ENCODE data around the gene SLC9A1.

SLC9A1 gene

DNA sequence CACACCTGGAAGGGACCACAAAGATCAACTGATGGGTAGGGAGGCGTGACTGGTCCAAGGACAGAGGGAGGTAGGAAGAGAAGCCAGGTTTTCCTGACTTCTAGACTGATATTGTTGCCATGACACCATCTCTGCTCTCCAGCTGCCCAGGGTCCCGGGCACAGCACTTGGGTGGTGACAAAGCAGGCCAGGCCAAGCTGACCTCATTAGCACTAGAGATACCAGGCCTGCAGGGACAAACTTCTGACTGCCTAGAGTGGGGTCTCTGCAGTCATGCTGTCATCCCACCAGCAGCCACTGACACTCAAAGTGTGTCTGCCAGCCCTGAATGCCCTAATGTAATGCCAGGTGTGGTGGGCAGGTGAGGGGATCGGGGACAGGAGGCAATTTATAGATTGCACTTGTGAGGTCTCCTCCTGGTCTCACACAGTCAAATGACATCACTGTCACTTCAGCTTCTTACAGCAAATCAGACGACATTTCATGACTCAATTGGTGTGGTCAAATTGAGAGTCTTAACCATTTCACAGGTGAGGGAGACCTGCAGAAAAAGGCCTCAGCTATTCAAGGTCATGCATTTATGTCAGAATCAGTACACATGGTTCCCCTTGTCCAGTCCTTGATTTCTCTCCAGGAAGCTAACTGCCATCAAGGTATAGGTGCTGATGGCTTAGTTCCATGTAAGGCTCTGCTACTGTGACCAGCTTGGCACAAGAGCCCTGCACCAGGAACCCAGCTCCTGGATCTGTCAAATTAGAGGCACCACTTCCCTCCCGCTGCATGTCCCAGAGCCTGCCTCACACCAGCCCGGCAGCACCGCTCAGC is 2.7 kb downstream of the SLC9A1 start:
- no peak for DNase-seq (ENCODE audit: low read depth in 4 of 4, low spot score in 1 of 4)

DNA sequence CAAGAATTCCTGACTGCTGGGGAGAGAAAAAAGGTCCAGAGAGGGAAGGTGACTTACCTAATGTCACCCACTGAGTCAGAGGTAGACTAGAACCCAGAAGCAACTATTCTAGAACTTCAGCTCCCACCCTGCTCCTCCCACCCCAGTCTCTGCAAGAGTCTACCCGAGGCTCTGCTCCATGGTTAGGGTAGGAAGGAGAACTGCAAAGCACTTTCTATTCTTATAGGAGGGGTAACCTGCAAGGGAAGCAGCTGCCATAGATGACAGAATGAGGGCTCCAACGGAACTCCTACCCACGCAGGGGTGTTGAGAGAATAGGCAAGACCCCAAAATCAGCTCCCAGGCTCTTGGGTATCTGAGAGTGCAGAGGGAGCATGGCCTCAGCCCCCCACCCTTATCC is 4.3 kb downstream of the SLC9A1 start:
- DNase-seq (ENCODE audit: low read depth in 4 of 4, low spot score in 1 of 4), result no peak

DNA sequence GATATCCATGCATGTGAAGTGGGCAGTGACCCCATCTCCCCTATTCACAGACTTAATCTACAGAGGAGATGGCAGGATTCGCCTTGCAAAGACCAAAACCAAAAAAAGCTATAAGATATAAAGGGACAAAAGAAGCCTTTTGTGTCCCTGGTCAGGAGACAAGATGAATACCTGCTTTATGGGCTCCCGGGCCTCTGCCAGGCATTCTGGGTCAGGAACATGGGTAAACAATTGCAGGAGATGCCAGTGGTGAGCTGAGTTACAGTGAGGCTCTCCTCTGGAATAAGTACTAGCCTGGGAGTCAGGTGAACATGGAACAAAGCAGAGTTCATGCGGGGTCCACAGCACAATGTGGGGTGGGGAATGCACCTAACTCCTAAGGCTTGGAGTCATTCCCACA is 4.7 kb downstream of the SLC9A1 start:
- no peak for DNase-seq (ENCODE audit: low read depth in 4 of 4, low spot score in 1 of 4)

DNA sequence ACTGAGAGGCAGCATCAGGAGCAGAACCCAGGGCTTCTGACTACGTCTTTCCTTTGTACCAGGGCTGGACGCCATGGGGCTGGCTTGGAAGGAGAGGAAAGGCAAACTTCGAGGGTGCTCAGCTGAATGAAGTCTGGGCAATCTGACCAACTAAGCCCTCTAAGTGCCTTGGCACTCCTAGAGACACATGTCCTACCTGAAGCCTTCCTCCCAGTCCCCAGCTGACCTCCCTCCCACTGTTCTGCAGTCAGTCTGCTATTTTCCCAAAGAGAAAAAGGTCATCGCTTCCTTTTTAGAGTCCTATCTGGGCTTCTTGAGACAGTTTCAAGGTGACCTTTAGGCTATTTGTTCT is 5.2 kb downstream of the SLC9A1 start:
- DNase-seq (ENCODE audit: low read depth in 4 of 4, low spot score in 1 of 4), result no peak

DNA sequence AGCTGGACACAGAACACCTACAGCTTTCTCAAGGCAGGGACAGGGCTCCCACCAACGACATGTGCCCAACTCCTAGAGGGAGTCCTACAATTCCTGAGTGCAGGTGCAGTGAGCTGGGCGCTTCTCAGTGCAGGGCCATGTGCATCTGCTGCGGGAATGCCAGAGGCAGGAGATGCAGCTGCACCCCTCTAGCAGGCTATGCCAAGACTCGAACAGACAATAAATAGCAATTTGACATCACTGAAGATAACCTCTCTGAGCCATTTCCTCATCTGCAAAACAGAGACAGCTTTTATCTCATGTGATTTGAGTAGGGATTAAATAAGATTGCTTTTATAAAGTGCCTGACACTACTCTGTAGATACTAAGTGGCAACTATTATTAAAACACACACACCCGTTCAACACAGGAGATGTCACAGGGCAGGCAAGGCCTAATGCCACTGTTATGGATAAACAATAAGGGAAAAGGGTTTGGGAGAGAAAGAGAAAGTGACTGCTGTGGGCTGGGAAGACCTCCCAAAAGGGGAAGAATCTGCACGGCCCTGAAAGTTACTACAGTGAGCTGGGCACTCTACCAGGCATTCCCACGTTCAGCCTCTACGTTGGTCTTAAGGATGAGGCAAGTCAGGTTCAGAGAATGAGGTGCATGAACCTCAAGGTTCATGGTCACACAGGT is 5.7 kb downstream of the SLC9A1 start:
- DNase-seq (ENCODE audit: low read depth in 4 of 4, low spot score in 1 of 4), result no peak

DNA sequence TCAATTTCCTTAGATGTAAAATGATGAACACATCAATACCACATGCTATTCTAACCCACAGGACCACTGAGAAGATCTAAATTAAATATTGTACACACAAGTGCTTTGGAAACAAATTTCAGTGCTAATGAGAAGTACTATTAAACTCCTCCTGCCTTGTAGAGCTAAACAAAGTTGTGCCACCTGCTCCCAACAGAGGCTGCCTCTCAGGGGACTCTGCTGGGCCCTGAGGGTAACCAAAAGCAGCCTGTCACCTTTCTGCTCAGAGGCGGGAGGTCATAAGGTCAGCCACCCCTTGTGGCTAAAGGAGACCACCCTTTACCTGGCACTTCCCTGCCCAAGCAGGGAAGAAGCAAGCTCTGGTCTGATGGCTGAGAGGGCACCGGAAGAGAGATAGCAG is 6.3 kb downstream of the SLC9A1 start:
- DNase-seq (ENCODE audit: low read depth in 4 of 4, low spot score in 1 of 4), result no peak

DNA sequence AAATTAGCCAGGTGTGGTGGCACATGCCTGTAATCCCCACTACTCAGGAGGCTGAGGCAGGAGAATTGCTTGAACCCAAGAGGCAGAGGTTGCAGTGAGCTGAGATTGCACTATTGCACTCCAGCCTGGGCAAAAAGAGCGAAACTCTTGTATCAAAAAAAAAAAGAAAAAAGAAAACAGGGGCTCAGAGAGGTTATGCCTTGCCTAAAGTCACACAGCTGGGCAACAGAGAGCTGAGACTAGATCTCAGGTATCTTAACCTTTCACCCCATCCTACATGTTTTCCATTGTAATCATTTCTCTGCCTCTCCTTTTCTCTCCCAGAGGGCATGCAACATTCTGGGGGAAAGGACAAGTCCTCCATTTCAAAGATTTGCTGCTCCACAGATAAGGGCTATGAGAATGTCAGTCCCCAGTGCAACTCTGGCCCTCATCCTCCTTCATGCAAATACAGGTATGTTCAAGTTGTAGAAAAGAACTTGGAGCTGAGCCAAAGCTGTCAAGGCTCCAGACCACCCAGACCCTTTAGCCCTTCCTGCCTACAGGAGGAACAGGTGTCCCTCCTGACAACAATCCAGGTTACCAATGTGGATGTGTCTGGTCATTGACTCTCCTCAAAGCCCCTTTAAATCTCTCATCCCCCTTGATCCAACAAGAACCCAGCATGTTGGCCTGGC is 6.9 kb downstream of the SLC9A1 start:
- DNase-seq (ENCODE audit: low read depth in 4 of 4, low spot score in 1 of 4), result no peak

DNA sequence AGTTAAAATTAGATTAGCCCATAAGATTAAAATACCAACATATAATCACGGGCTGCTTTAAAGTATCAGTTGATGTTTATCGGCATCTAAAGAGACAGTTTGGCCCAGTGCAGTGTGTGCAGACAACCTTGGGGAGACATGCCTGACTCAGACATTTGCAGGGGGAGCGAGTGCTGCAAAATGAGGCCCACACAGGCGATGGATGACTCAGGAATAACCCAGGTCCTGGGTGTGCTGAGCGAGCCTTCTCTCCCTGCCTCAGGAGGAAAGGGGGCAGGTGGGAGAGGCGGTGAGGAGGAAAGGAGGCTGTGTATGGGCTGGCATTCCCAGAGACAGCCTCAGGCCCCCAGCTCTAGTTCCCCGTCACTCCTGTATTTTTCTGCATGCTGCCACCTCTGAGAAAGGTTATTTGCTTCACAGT is 9.0 kb downstream of the SLC9A1 start:
- no peak for DNase-seq (ENCODE audit: low read depth in 4 of 4, low spot score in 1 of 4)

DNA sequence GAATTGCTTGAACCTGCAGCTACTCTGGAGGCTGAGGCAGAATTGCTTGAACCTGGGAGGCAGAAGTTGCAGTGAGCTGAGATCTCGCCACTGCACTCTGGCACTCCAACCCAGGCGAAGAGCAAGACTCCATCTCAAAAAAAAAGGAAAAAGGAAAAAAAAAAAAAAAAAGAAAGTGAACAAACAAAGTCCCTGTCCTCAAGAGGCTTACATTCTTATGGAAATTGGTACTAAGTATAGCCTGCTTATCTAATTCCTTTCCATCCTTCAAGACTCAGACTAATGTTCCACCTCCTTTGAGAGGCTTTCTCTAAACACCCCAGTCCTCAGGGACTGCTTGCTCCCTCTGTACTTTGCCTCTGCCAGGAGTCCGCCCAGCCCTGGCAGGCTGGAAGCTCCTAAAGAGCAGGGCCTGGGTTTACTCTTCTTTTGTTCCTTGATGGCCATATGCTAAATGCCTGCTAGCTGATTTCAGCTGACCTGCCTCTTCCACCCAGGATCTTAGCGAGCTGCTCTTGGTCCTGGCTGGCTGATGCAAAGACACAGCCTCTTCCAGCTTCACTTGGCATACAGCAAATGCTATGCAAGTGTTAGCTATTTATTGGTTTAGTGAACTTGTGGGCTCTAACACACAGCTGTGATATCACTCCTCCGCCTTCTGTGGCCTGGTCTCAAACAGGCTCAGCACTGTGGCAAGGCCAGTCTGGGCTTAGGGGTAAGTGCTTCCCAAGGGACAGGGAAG is 9.8 kb downstream of the SLC9A1 start:
- DNase-seq (ENCODE audit: low read depth in 4 of 4, low spot score in 1 of 4), result no peak

DNA sequence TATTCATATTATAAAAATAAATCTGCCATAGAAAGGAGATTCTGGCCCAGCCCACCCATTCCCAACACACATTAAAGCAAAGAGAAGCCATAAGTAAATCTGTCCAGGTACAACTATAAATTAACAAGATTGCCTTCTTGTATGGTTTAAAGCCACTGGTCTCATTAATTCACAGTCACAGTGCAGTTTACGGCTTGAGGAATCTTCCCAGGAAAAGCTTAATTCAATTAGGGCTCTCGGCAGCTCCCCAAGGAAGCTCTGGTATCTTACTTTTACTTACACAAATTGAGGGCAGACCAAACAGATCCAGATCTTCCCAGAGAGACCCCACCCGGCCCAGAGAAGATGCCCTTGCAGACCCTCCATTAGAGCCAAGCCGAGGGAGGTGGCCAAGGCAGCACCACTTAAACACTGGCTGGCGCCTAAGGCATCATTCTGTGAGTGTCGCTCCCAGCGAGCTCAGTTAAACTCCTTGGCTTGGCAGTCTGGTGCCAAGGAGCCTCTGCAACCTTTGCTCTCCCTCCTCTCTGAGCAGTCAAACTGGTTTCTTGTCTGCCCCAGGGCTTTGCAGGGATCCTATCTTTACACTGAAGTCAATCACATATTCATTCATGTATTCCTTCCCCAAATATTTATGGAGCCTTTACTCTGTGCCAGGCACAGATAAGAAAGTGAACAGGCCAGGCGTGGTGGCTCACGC is 10.7 kb downstream of the SLC9A1 start:
- DNase-seq (ENCODE audit: low read depth in 4 of 4, low spot score in 1 of 4), result no peak

DNA sequence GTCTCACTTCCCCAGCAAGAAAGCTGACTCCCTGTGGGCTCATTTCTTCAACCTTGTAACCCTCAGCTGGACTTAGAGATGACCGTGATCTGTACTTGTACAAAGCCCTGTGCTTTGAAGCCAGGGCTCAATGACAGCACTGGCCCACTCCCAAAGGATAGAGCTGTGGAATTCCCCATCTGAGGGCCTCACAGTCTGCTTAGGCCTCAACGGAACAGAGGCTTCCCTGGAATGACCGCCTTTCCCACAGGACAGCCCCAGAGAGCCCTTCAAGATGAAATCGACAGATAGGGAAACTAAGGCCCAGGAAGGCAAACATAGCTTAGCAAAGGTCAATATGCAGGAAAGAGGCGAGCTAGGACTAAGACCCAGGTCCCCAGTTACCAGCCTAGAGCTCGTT is 11.5 kb downstream of the SLC9A1 start:
- DNase-seq (ENCODE audit: low read depth in 4 of 4, low spot score in 1 of 4), result no peak

DNA sequence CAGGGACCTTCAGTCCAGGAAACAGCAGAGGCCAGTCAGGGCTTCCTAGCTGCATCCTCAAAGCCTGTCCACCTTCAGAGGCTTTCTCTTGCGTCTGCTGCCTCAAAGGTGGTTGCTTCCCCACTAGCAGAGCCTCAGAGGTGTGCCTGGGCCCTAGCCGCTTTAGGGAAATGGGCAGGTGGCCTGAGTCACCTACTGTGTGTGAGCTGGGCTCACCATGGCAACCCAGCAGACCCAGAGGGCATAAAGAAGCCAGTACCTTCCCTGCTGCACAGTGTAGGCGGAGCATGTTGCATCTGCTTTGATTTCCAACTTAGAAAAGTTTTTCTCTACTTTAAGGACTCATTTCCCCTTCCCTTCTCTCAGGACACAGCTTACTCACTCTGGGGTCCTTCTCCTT is 12.5 kb downstream of the SLC9A1 start:
- no peak for DNase-seq (ENCODE audit: low read depth in 4 of 4, low spot score in 1 of 4)

DNA sequence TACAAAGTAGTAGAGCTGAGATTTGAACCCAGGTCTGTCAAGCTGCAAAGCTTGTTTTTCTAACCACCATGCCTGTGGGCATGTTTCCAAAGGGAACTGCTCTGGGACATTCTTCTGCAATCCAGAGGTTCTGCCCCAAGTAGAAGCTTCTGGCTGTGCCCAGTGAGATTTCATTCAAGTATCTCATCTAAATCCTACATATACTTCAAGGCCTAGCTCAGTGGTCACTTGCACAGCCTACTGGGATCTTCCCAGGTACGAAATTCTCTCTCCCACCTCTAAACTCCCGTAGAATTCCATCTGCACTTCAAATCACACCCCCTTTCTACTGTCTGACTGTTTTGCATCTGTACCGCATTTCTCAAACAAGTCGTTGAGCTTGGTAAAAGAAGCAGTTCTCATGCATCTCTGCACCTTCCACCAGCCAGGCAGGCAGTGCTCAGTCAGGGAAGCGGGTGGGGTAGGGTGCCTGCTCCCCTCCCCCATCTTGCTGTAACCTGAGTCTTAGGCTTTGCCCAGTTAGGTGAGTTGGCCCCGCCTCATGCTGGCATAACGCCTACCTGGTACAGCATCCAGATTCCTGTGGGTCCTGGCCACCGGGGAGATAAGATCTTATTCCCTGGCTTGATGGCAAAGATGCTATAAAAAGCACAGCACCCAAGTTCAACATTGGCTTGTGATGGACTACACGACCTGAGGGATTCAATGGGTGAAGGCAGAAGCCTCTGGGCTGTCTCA is 13.5 kb downstream of the SLC9A1 start:
- no peak for DNase-seq (ENCODE audit: low read depth in 4 of 4, low spot score in 1 of 4)

DNA sequence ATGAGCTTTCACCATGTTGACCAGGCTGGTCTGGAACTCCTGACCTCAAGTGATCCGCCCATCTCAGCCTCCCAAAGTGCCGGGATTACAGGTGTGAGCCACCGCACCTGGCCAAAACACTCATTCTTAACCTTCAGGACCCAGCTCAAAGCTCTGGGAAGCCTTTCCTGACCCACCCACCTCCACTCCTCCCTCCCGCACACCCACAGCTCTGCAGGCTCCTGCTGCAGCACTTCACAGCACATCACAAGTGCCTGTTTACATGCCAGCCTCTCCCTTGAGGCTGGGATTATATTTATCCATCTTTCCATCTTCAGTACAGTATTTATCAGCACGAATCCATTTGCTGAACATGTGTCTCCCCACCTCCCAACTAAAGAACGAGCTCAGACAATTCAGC is 14.9 kb downstream of the SLC9A1 start:
- no peak for DNase-seq (ENCODE audit: low read depth in 4 of 4, low spot score in 1 of 4)

DNA sequence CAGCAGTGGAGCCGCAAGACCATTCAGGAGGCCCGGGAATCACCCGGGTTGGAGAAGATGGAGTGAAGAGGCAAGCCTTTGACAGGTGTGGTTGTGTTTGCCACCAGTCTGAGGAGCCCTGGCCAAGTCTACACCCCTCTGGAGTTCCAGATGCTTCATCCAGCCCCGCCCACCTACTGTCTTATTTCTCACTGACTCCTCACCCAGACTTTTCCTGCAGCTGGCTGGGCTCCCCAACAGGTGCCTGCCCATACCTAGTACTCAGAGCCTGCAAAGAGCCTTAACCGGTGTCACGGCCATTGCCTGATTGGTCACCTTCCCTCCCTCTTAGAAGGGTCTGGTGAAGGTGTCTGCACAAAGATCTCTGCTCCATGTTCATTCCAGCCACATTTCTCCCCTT is 16.0 kb downstream of the SLC9A1 start:
- DNase-seq (ENCODE audit: low read depth in 4 of 4, low spot score in 1 of 4), result no peak

DNA sequence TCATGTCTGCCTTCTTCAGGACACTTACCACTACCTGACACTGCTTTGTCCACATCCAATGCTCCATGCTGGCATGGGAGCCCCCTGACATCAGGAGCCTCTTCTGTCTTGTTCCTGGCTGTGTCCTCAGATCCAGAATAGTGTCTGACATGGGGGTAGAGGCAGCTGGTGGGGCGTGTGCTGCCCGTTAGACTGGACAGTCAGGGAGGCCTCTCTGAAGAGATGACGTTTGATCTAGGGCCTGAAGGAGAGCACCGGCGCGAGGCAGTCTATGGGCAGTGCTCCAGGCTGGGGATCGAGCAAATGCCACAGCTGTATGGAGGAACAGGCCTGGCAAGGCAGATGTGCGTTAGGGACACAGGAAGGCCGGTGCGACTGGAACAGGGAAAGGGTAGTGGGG is 16.6 kb downstream of the SLC9A1 start:
- DNase-seq (ENCODE audit: low read depth in 4 of 4, low spot score in 1 of 4), result no peak

DNA sequence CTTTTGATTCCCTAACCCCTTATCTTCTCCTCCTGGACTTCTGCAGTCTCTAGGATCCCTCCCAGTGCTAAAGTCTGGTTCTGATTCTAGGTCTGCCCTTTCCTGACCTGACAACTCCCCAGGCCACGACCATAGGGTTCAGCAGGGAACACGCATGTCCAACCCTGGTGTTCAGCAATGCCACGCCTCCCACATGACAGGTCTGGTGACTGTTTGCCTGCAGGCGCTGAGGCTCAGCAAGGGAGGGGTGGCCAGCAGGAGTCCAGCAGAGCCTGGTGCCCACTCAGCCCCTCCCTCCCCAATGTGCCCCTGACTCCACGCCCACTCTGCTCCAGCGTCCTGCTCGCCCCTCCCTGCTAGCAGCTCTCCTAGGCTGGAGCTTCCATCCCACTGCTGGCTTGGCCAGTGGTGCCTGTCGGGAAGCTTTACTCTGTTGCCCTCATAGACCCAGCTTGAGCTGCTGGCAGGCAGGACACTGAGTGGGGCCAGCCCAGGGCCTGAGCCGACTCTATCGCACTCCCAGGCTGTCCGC is 17.3 kb downstream of the SLC9A1 start:
- no peak for DNase-seq (ENCODE audit: low read depth in 4 of 4, low spot score in 1 of 4)

DNA sequence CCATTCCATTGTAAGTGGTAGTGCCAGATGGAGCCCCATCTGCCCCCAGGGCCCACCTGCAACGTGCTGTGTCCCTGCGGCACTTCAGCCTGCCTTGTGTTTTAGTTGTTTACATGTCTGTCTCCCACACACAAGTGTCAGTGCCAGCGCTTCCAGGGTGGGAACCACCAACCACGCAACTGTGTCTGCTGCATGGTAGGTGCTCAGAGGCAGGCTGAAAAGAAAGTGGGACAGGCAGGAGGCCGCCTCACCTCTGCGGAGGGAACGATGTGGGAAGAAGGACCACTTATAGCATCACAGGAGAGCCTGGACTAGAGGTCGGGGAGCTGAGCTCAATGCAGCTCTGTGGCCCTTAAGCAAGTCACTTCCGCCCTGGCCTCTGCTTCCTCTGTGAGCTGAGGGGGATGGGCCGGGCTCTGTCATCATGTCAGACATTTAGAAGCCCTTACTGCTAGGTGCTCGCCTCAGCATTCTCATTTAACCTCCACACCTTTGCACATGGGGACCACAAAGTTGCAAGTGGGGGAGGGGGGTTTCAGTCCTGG is 17.9 kb downstream of the SLC9A1 start:
- peak; percentile 56 to 72 (median 64) for DNase-seq (ENCODE audit: low read depth in 4 of 4, low spot score in 1 of 4)

DNA sequence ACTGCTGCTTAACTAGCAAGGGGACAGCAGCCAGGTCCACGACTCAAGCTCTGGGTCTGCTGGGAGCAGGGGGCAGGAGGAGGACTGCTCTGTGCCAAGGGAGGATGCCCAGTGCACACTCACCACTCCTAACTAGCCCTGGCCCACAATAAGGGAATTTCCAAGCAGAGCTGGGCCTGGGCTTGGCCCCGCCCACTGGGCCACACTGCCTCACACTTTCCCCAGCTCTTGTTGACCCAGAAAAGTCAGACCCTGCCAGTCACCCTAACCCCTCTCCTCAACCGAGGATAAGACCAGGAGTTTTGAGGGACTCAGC is 18.7 kb downstream of the SLC9A1 start:
- DNase-seq (ENCODE audit: low read depth in 4 of 4, low spot score in 1 of 4), result no peak

Measured in stimulated activated CD4-positive, alpha-beta T cell treated with anti-CD3 and anti-CD28 coated beads, Interleukin-1b, Interleukin-23, amount 100 ng/mL, for 24 hours (primary cell).